Measurements from ENCODE around the gene PCDH12.

DNA sequence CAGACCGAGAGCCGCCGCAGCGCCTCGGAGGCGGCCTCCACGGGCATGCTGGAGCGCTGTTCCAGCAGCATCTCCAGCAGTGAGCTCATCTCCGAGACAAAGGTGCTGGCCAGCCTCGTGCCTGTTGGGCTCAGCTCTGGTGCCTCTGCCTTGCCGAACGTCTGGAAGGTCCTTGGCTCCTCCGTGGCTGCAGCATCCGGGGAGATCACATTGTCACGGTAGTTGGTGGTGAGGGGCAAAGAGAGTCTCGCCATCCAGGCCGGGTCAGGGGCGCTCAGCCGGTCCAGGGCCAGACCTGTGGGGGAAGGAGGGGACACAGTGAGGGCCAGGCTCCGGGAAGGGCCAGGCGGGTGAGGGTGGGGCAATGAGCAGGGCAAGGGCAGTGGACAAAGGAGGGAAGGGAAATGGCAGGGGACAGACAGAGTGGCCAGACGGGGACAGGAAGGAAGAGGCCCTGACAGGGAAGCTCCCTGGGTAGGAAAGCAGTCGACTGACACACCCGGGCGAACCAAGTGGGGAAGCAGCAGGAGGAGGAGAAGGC lies 12.4 kb downstream of the PCDH12 start:
- TF ChIP-seq, protein P1, sequence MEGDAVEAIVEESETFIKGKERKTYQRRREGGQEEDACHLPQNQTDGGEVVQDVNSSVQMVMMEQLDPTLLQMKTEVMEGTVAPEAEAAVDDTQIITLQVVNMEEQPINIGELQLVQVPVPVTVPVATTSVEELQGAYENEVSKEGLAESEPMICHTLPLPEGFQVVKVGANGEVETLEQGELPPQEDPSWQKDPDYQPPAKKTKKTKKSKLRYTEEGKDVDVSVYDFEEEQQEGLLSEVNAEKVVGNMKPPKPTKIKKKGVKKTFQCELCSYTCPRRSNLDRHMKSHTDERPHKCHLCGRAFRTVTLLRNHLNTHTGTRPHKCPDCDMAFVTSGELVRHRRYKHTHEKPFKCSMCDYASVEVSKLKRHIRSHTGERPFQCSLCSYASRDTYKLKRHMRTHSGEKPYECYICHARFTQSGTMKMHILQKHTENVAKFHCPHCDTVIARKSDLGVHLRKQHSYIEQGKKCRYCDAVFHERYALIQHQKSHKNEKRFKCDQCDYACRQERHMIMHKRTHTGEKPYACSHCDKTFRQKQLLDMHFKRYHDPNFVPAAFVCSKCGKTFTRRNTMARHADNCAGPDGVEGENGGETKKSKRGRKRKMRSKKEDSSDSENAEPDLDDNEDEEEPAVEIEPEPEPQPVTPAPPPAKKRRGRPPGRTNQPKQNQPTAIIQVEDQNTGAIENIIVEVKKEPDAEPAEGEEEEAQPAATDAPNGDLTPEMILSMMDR (IDR thresholded peaks at IDR 0.05; ENCODE audit: low read depth, low read length, poor library complexity, severe bottlenecking) = no peak
- TF ChIP-seq EZH2phosphoT487 (IDR thresholded peaks at IDR 0.05; ENCODE audit: borderline replicate concordance, low read length) = no peak
